ENCODE measurements around the gene RNF103. TPM values are rescaled to one million over a fixed set of nuclear protein-coding genes. Genes with fewer than 3 reads are reported as not detected.

The RNF103 gene
- total RNA-seq, 1 experiment from 2014 or later, result 14.6 TPM

GRCh38 chr2:86566158-86566820, 57.4 kb downstream of the RNF103 start:
- no peak for DNase-seq (ENCODE audit: low read depth)

GRCh38 chr2:86563650-86564061, 60.0 kb downstream of the RNF103 start:
- no peak for DNase-seq (ENCODE audit: low read depth)

- DNase-seq (ENCODE audit: low read depth), result peak; percentile 96
Observed at GRCh38 chr2:86562922-86563649, 60.6 kb downstream of the RNF103 start, which contains the start of gene CHMP3. Gene CHMP3 (minus strand): TSS chr2:86563443. CDS start chr2:86563348, 95 bp downstream.

- DNase-seq (ENCODE audit: low read depth), result no peak
Observed at GRCh38 chr2:86562485-86562921, 61.2 kb downstream of the RNF103 start.

GRCh38 chr2:86557836-86558235, 65.8 kb downstream of the RNF103 start:
- DNase-seq (ENCODE audit: low read depth), result peak; percentile 4

GRCh38 chr2:86556508-86556907, 67.2 kb downstream of the RNF103 start:
- DNase-seq (ENCODE audit: low read depth), result no peak

Other genes with a start within 250 kb of the RNF103 start
- 9.6 and 22.8 TPM in 2 replicates for gene KDM3A, start 182.5 kb downstream of the RNF103 start, total RNA-seq (2014; rRNA removed; shearing (Covaris generic))
- 61.5 and 79.2 TPM in 2 replicates for gene CHMP3, start 60.4 kb downstream of the RNF103 start, total RNA-seq (2014; rRNA removed; shearing (Covaris generic))
- gene RMND5A, start 96.4 kb upstream of the RNF103 start, total RNA-seq (2014; rRNA removed; shearing (Covaris generic)), result 19.9 and 24.0 TPM in 2 replicates
- gene CD8A, start 167.0 kb upstream of the RNF103 start, total RNA-seq (2014; rRNA removed; shearing (Covaris generic)), result not detected in 2 replicates
- gene CD8B, start 238.0 kb upstream of the RNF103 start, total RNA-seq (2014; rRNA removed; shearing (Covaris generic)), result not detected in 2 replicates